ENCODE measurements around the gene SMYD3. TPM values are rescaled to one million over a fixed set of nuclear protein-coding genes. Genes with fewer than 3 reads are reported as not detected.

Gene SMYD3
- total and polyA plus RNA-seq, 2 of the 13 experiments (the other 11 are each of a cell fraction or from before 2014, with no cell fraction given): 27.7 to 35.8 TPM

- TF ChIP-seq NFAT5 (CRISPR knock-in tag; IDR thresholded peaks at IDR 0.05) (no peak), ZNF607 (CRISPR knock-in tag; IDR thresholded peaks at IDR 0.05; ENCODE audit: borderline replicate concordance) (peak; percentile 51; the same call in 1 of the 2 replicates), FOXJ3 (CRISPR knock-in tag; IDR thresholded peaks at IDR 0.05; ENCODE audit: borderline replicate concordance) (peak; percentile 94; the same call in 1 of the 2 replicates), MYC (CRISPR knock-in tag; IDR thresholded peaks at IDR 0.05; ENCODE audit: borderline replicate concordance) (no peak), GTF2F1 (IDR thresholded peaks at IDR 0.05; ENCODE audit: low read length) (no peak), SPEN (CRISPR knock-in tag; IDR thresholded peaks at IDR 0.05; ENCODE audit: low read depth) (no peak; the same call in 1 of the 2 replicates), ZSCAN22 (CRISPR knock-in tag; IDR thresholded peaks at IDR 0.05) (no peak), ASH2L (IDR thresholded peaks at IDR 0.05; ENCODE audit: insufficient read length, low read depth, low read length) (peak; percentile 64), ZNF768 (CRISPR knock-in tag; IDR thresholded peaks at IDR 0.05) (no peak), TGIF2 (CRISPR knock-in tag; IDR thresholded peaks at IDR 0.05) (peak; percentile 69; the same call in 1 of the 2 replicates), SOX5 (CRISPR knock-in tag; IDR thresholded peaks at IDR 0.05; ENCODE audit: borderline replicate concordance) (peak; percentile 72; the same call in 1 of the 2 replicates), MATR3 (CRISPR knock-in tag; IDR thresholded peaks at IDR 0.05) (no peak), ZNF878 (CRISPR knock-in tag; IDR thresholded peaks at IDR 0.05) (peak; percentile 78; the same call in 1 of the 2 replicates), ZBTB33 (CRISPR knock-in tag; IDR thresholded peaks at IDR 0.05) (0 out of 2 replicates have a peak, but pooled peaks have one; percentile 15), ZMYM4 (CRISPR knock-in tag; IDR thresholded peaks at IDR 0.05) (peak; percentile 63), FOXO1 (CRISPR knock-in tag; IDR thresholded peaks at IDR 0.05) (peak; percentile 93), BRF2 (CRISPR knock-in tag; IDR thresholded peaks at IDR 0.05) (no peak), PHF5A (CRISPR knock-in tag; IDR thresholded peaks at IDR 0.05; ENCODE audit: low read depth, unreplicated experiment) (no peak), TAF15 (IDR thresholded peaks at IDR 0.05; ENCODE audit: low read depth, low read length, poor library complexity, severe bottlenecking) (no peak), SP1 (IDR thresholded peaks at IDR 0.05) (no peak), SP1 (CRISPR knock-in tag; IDR thresholded peaks at IDR 0.05) (no peak), ZNF317 (CRISPR knock-in tag; IDR thresholded peaks at IDR 0.05) (no peak)
Observed at GRCh38 chr1:245810789-245811337, 696.2 kb downstream of the SMYD3 start (continued).
